ENCODE measurements around the gene R3HDM2.
"Not testable (repeated sequence)": the region's sequence is repeated elsewhere in the genome, so short reads cannot be mapped to it uniquely, and the experiment has no call there.

Gene R3HDM2

DNA sequence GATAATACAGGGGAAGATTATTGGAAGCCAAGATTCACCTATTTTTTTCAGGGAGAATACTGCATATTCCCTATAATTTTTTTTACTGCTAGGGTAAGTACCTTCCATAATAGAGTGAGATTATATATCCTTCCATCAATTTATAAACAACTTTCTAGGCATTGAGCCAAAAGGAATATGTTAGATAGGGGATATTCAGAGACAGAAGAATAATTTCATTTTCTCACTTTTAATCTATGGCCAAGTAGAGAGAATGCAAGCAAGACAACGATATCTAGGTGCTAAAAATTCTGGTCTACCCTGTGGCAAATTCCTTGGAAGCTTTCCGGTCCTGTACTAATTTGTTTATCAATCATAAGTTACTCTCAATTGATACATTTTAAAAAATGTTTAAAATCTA lies 110.2 kb downstream of the R3HDM2 start:
- no peak for DNase-seq

DNA sequence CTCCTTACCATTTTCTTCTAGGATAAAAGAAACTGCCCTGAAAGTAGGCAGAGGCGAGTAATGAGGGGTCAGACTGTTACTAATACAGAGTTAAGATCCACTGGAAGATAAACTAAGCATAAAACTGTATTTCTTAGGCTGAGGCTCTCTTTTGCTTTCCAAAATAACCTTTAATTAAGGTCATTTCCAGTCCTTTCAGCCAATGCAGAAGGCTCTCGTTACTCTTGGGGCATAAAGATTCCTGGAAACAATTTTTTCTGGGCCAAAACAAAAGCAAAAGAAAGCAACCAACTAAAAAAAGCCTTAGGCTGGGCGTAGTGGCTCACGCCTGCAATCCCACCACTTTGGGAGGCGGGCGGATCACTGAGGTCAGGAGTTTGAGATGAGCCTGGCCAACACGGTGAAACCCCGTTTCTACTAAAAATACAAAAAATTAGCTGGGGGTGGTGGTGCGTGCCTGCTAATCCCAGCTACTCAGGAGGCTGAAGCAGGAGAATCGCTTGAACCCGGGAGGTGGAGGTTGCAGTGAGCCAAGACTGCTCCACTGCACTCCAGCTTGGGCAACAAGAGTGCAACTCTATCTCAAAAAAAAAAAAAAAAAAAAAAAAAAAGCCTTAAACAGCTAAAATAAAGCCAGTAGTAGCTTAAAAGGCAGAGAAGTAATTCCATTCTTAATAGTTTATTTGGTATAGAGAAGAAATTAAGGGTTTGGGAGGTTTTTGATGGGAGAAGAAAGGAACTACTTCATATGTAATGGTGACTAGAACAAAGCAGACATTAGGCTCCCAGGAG lies 111.0 kb downstream of the R3HDM2 start:
- DNase-seq = no peak

DNA sequence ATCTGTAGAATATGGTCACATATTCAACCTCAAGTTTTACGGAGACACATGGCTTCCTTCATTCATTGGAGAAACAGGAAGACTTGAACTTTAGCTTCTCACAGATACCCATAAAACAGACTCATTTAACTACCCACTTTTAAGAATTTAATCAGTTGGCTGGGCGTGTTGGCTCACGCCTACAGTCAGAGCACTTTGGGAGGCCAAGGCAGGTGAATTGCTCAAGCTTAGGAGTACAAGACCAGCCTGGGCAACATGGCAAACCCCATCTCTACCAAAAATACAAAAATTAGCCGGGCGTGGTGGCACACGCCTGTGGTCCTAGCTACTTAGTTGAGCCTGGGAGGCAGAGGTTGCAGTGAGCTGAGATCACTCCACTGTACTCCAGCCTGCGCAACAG lies 115.2 kb downstream of the R3HDM2 start:
- DNase-seq = no peak

DNA sequence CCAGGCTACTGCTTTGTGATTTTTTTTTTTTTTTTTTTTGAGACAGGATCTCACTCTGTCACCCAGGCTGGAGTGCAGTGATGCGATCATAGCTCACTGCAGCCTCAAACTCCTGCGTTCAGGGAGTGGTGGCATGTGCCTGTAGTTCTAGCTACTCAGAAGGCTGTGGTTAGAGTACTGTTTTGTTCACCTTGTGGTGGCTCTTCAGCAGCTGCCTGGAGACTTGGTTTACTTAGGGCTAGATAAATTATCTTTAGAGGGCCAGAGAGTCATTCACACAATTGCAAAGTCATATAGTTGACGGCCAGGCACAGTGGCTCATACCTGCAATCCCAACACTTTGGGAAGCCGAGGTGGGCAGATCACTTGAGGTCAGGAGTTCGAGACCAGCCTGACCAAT lies 118.6 kb downstream of the R3HDM2 start:
- not testable (repeated sequence) for DNase-seq

DNA sequence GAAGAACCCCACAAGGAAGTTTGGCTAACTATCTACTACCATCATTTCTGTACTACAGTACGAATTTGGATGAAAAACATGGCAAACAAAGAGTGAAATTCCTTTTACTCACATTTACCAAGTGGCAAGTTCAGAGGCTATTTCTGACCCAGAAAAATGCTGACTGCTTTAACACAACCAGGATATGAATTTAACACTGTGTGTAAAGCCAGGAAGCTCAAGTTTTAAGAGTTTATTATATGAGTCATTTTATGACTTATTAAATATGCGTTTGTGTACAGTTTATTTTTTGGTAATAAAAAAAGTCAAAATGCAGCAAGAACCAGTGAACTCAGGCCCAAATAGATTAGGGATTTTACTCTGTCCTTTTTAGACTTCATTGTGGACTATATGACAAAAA lies 121.4 kb downstream of the R3HDM2 start:
- DNase-seq = no peak

DNA sequence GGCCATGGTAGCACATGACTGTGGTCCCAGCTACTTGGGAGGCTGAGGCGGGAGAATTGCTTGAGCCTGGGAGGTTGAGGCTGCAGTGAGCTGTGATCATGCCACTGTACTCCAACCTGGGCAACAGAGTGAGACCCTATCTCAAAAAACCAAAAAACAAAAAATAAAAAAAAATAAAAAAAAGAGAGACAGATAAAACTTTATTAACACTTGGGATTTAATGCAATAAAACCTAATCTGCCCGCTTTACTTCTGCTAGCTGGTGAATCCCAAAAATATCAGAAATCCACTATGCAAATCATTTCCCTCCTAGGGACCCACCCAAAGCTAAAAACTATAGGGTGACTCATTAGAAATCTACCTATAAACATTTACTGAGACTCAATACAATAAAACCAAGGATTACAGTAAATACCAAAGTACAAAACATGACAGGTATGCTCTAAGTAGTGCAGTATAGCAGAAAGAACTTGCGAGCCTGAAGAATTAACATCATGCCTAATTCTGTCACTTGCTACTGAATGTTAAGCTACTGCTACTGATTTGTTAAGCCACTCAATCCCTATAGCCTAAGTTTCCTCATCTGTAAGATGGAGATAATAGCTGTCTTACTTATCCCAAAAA lies 129.8 kb downstream of the R3HDM2 start:
- no peak for DNase-seq

GRCh38 chr12:57299514-57300016 lies 131.3 kb downstream of the R3HDM2 start:
- DNase-seq = no peak

- DNase-seq = no peak
These were observed 134.6 kb downstream of the R3HDM2 start for GRCh38 chr12:57296291-57296690.

- not testable (repeated sequence) for DNase-seq
These were observed 148.8 kb downstream of the R3HDM2 start for GRCh38 chr12:57282073-57282472.

GRCh38 chr12:57280211-57281062 lies 150.4 kb downstream of the R3HDM2 start:
- DNase-seq = no peak

DNA sequence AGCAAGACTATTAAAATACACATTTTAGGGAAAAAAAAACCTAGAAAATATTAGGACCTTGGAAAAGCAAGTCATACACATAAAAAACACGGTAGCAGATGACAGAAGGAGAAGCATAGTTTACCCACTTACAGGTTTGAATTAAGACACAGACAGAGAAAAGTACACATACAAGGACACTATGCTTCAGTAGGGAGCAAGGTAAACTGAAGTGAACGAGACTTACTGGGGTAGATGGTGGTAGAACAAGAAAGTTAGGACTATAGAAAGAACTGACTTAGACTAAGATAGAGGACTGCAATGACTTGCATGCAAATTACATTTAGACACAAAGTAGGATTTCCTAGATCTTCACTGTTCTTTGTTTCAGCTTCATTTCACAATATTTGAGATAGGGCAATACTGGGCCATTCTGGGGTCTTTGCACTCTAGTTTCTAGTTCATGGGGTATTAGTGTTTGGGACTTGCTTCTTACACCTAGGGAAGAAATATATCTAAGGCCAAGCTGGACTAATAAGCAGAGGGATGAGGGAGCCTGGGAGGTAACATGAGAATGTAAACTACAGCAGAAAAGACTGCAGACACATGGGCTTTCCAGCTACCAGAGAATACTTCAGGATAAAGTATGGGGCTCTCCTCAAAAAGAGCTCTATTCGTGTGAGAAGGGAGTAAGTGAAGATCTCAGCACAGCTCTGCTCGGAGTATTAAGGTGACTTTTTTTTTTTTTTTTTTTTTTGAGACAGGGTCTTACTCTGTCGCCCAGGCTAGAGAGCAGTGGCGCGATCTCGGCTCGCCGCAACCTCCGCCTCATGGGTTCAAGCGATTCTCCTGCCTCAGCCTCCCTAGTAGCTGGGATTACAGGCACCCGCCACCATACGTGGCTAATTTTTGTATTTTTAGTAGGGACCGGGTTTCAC lies 152.1 kb downstream of the R3HDM2 start:
- DNase-seq = no peak

- peak; percentile 16 for DNase-seq
These were observed 153.8 kb downstream of the R3HDM2 start for GRCh38 chr12:57276935-57277563.

- DNase-seq = not testable (repeated sequence)
These were observed 154.6 kb downstream of the R3HDM2 start for GRCh38 chr12:57276233-57276632.

GRCh38 chr12:57273516-57273915 lies 157.3 kb downstream of the R3HDM2 start:
- no peak for DNase-seq

DNA sequence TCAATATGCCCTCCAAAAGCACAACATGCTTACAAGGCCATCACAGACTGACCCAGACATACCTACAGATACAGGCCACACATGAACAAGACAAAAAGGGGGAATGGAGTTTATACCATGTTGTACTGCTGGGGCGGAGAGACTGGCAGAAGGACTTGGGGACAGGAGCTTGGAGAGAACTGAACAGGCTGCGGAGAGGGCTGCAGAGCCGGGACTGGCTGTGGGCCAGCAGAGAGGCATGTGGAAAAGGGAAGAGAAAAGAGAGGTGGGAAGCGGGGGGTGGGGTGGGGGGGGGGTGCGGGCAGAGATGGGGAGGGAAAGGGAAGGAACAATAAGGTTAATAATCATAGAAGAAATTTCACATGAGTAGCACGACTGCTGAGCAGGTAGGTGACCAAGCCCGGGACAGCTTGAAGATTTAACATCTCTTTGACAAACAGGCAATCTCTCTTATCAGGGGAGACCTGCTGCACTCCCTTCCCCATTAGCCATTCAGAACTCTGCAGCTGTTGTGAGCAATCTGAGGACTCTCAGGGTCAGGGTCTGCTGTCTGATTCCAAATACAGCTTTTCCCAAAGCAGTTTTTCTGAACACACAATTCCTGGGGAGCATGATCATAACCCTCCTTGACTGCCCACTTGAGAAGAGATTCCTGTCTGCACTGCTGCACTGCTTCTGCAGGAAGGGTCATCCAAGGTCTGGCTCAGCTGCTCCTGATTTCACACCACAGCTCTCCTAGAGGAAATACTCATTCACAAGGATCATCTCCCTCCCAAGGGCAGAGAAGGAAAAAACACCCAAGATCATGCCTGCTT lies 158.3 kb downstream of the R3HDM2 start:
- no peak for DNase-seq

- no peak for DNase-seq
These were observed 159.8 kb downstream of the R3HDM2 start for GRCh38 chr12:57270966-57271470.

GRCh38 chr12:57268264-57268663 lies 162.6 kb downstream of the R3HDM2 start:
- DNase-seq = no peak

DNA sequence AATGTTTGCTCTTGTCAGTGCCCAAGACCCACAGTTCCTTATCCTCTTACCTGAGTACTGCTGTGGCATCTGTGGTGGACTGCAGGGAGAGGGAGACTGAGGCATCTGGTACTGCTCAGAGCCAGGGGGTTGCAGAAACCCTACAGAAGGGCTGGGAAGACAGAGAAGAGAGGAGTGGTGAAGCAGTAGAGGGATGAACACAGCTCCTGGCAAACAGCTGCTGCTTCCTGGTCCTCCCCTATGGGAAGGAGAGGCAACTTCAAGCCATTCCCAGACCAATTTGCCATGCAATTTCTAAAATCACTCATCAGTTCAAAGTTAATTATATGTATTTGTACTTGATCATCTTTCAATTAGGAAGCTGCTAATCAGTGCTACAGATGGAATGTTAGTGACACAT lies 164.2 kb downstream of the R3HDM2 start:
- DNase-seq = no peak

GRCh38 chr12:57263096-57263495 lies 167.7 kb downstream of the R3HDM2 start:
- no peak for DNase-seq

GRCh38 chr12:57262126-57262822 lies 168.6 kb downstream of the R3HDM2 start:
- DNase-seq = no peak

All from RPMI8226 (cell line).